Activated naive CD8-positive, alpha-beta T cell treated with anti-CD3 and anti-CD28 coated beads, Interleukin-2, amount 10 ng/mL, durations not matched to agents 7 days and 5 days (primary cell): ENCODE measurements around the gene ADAMTS12. TPM values are rescaled to one million over a fixed set of nuclear protein-coding genes. Genes with fewer than 3 reads are reported as not detected.
"Not testable (repeated sequence)": the region's sequence is repeated elsewhere in the genome, so short reads cannot be mapped to it uniquely, and the experiment has no call there.

ENCODE experiments used
- ATAC-seq: fragments of 150-1000 bp; cut with Tn5 transposase; one replicate; pipeline ENCODE4 v1.10.0; 2021; ENCODE audit warnings: low read depth, moderate library complexity
- POLR2A ChIA-PET: fragments of 350-600 bp; sonication (Branson Sonifier 250); formaldehyde crosslinking; loops from one replicate; lab custom pipeline; 2021; ENCODE audit warnings: antibody characterized with exemption; lab: Charles Lee
- DNase-seq: peaks from one replicate; pipeline ENCODE4 v3.0.0; 2021
- H3K27ac Mint-ChIP-seq: one replicate; pipeline ENCODE4 v1.8.0; 2022; ENCODE audit warnings: mild to moderate bottlenecking, mixed read lengths
- H3K27me3 Mint-ChIP-seq: one replicate; pipeline ENCODE4 v1.8.0; 2022; ENCODE audit warnings: mild to moderate bottlenecking, moderate library complexity, mixed read lengths
- H3K36me3 Mint-ChIP-seq: one replicate; pipeline ENCODE4 v1.8.0; 2021; ENCODE audit warnings: mild to moderate bottlenecking, mixed read lengths
- H3K4me1 Mint-ChIP-seq: one replicate; pipeline ENCODE4 v1.8.0; 2021; ENCODE audit warnings: mixed read lengths
- H3K4me3 Mint-ChIP-seq: one replicate; pipeline ENCODE4 v1.8.0; 2022; ENCODE audit warnings: mild to moderate bottlenecking, moderate library complexity, mixed read lengths
- H3K9me3 Mint-ChIP-seq: one replicate; pipeline ENCODE4 v1.8.0; 2021; ENCODE audit warnings: mixed read lengths
- total RNA-seq, 2 experiments: library from RNA; stranded (reverse); gene quantifications; one replicate each; pipeline ENCODE4 v1.2.3, GENCODE V29; 2021

ADAMTS12 gene
- total RNA-seq, 2 experiments from 2014 or later, result not detected

- Mint-ChIP-seq H3K4me1 (no peaks in the 10 kb centered on the region), H3K36me3 (no peaks in the 10 kb centered on the region), H3K27me3 (no peaks in the 10 kb centered on the region), H3K27ac (no peak overlapping the region), H3K9me3 (no peaks in the 10 kb centered on the region), H3K4me3 (no peak overlapping the region)
- DNase-seq (no peak), ATAC-seq (no peak)
- POLR2A ChIA-PET, result no interaction called here
Measured at GRCh38 chr5:33563530-33563929, 328.3 kb downstream of the ADAMTS12 start.

DNA sequence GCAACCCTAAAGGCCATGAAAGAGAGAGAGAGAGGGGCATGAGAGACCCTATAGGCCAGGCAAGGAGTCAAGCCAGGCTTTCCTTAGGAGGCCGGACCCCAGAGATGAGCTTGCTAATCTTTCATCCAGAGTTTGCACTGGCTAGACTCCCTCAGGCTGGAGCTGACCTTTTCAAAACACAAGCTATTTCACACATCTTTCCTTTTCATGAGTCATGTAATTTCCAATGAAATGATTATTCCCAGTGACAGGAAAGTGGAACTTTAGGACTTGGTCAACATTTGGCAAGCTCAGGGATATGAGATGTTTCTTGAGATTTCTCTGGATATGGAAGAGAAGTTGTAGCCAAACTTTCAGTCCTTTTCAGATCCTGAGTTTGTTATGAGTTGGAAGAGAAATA, 333.3 kb downstream of the ADAMTS12 start:
- DNase-seq (no peak), ATAC-seq (no peak)
- no peaks in the 10 kb centered on the region for H3K9me3 Mint-ChIP-seq
- no peaks in the 10 kb centered on the region for H3K27me3 Mint-ChIP-seq
- no peaks in the 10 kb centered on the region for H3K4me1 Mint-ChIP-seq
- POLR2A ChIA-PET, result no interaction called here
- no peaks in the 10 kb centered on the region for H3K36me3 Mint-ChIP-seq
- no peak overlapping the region for H3K4me3 Mint-ChIP-seq
- H3K27ac Mint-ChIP-seq, result no peak overlapping the region

DNA sequence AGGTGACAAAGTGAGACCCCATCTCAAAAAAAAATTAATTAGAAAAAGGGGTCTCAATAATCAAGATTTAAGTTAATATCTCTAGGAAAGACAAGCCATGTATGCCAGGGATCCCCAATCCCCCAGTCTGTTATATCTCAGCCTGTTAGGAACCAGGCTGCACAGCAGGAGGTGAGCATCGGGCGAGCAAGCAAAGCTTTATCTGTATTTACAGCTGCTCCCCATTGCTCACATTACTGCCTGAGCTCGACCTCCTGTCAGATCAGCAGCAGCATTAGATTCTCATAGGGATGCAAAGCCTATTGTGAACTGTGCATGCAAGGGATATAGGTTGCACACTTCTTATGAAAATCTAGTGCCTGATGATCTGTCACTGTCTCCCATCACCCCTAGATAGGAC, 334.2 kb downstream of the ADAMTS12 start:
- no peaks in the 10 kb centered on the region for H3K36me3 Mint-ChIP-seq
- ATAC-seq (no peak), DNase-seq (no peak)
- H3K9me3 Mint-ChIP-seq, result no peaks in the 10 kb centered on the region
- no peak overlapping the region for H3K4me3 Mint-ChIP-seq
- POLR2A ChIA-PET, result no interaction called here
- no peaks in the 10 kb centered on the region for H3K4me1 Mint-ChIP-seq
- H3K27ac Mint-ChIP-seq, result no peak overlapping the region
- peaks cover 3% of the 10 kb centered on the region for H3K27me3 Mint-ChIP-seq

DNA sequence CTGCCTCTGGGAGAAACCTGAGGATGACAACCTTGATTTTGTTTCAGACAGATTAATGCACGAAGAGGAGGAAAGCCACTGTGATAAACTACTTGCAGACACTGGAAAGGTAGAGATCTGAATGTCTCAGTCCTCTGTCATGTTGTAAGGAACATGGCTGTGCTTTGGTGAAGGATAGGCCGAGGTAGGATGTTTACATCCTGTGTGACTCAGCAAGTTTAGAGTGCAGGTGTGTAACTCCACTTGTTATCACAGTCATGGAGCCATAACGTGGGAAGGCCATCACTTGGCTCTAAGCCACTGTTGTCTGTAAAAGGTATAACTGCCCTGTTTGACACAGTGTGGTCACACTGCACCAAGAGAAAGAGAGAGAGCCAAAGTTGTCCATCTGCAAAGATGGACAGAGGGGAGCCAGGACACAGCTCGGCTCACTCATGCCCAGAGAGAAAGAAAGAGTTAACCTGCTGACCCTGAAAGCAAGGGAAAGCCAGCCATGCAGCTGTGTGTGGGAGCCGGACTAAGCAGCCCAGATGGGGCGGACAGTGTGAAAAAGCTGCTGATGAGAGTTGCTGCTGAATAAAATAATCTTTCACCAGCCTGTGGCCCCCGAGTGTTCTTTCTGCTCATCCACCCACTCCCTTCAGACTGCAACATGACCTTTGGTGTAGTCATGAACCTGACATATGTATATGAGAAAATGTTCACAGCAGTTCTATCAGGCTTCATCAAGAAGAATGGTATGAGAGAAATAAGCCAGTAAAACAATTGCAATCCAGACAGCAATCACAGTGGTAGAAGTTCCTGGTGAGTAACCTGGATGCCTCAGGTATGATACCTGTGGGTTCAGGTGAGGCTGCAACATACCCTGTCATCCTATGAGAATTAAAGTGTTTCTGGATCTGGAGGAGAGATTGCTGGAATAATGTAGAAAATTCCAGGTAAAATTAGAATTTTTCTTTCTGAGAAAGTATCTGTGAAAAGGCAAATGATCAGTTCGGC, 335.2 kb downstream of the ADAMTS12 start:
- Mint-ChIP-seq H3K27ac (no peak overlapping the region), H3K27me3 (peaks cover 3% of the 10 kb centered on the region), H3K9me3 (no peaks in the 10 kb centered on the region), H3K4me3 (no peak overlapping the region), H3K36me3 (no peaks in the 10 kb centered on the region), H3K4me1 (no peaks in the 10 kb centered on the region)
- no peak for DNase-seq
- no peak for ATAC-seq
- POLR2A ChIA-PET, result no interaction called here

DNA sequence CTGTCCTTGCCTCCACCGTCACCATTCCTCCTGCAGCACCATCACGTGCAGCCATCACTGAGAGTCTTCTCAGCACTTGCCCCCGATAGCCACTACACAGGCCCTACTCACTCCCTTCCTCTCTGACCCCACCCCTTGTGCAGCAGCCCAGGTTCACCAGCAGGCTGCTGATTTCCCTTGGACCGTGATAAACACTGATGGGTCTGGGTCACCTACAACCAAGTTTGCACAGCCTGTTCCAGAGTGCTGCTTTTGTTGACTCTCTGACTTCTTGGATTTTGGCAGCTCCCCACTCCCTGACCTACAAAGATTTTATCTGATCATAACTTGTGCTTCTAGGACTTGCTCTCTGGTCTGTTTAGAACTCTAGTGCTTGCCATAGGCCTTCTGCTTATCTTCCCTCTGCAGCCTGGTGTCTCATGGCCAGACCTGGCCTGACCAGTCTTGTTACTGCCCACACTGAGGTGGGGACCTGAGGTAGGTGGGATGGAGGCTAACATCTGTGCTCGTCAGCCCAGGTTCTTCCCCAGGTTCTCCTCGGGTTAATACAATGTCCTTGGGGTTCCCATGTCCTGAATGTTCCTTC, 341.7 kb downstream of the ADAMTS12 start:
- Mint-ChIP-seq H3K27ac (no peak overlapping the region), H3K36me3 (no peaks in the 10 kb centered on the region)
- ATAC-seq, result no peak

DNA sequence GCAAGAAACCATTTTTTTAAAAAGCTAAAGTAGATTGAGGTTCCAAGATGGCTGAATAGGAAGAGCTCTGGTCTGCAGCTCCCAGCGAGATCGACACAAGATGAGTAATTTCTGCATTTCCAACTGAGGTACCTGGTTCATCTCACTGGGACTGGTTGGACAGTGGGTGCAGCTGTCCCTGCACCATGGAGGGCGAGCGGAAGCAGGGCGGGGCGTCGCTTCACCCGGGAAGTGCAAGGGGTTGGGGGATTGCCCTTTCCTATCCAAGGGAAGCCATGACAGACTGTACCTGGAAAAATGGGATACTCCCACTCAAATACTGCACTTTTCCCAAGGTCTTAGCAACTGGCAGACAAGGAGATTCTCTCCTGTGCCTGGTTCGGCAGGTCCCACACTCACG, 352.0 kb downstream of the ADAMTS12 start:
- POLR2A ChIA-PET, H3K27me3 Mint-ChIP-seq, H3K4me3 Mint-ChIP-seq: not testable (repeated sequence)

More for the DNA sequence above, 341.7 kb downstream of the ADAMTS12 start:
- Mint-ChIP-seq H3K27me3 (peaks cover 3% of the 10 kb centered on the region), H3K9me3 (peaks cover 1% of the 10 kb centered on the region), H3K4me1 (no peaks in the 10 kb centered on the region), H3K4me3 (no peak overlapping the region)
- POLR2A ChIA-PET, result no interaction called here
- no peak for DNase-seq

DNA sequence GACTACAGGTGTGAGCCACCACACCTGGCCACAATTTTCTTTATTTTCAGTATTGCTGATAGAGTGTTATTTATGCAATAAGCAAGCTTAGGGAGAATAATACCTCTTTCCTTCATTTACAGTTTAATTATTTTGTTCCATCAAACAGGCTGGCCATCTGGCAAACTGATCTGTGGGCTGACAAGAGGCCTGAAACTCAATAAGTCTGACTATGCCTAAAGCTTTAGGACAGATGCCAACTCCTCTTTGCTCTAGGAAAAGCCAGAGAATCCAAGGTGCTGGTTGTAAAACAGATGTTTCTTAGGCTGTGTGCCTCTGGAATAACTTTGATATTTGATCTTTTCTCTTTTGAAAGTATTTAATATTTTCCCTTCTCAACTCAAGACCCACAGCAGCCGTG, 352.6 kb downstream of the ADAMTS12 start:
- Mint-ChIP-seq H3K4me3 (no peak overlapping the region), H3K36me3 (no peaks in the 10 kb centered on the region), H3K9me3 (peaks cover 1% of the 10 kb centered on the region), H3K27ac (no peak overlapping the region), H3K4me1 (no peaks in the 10 kb centered on the region), H3K27me3 (no peaks in the 10 kb centered on the region)
- DNase-seq (no peak), ATAC-seq (no peak)
- POLR2A ChIA-PET, result no interaction called here

More for the DNA sequence above, 352.0 kb downstream of the ADAMTS12 start:
- H3K36me3 Mint-ChIP-seq, ATAC-seq, H3K4me1 Mint-ChIP-seq, H3K9me3 Mint-ChIP-seq, DNase-seq, H3K27ac Mint-ChIP-seq: not testable (repeated sequence)

GRCh38 chr5:33538201-33538600, 353.6 kb downstream of the ADAMTS12 start:
- no peak for ATAC-seq
- Mint-ChIP-seq H3K27ac (no peak overlapping the region), H3K4me3 (no peak overlapping the region), H3K9me3 (peaks cover 1% of the 10 kb centered on the region), H3K4me1 (no peaks in the 10 kb centered on the region), H3K27me3 (no peaks in the 10 kb centered on the region), H3K36me3 (no peaks in the 10 kb centered on the region)
- no peak for DNase-seq
- POLR2A ChIA-PET, result no interaction called here

- no peaks in the 10 kb centered on the region for H3K27me3 Mint-ChIP-seq
- POLR2A ChIA-PET, result no interaction called here
Measured at GRCh38 chr5:33537240-33537639, 354.6 kb downstream of the ADAMTS12 start.

DNA sequence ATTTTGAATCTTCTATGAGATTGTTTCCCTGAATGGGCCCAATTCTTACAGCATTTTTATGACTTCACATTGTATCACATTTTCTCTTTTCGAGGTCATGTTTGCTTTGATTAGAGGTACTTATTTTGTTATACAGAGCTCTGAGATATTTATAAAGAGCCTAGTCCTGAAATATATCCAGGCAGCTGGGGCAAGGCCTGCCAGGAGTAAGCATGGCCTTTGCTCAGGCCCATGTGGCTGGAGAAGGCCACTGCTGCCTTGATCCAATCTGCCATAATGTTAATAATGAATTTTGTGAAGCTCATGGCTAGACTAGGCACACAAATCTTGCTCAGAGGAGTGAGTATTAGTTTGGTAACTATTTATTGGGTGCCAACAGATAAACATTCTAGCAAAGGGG, 355.0 kb downstream of the ADAMTS12 start:
- POLR2A ChIA-PET, result no interaction called here
- ATAC-seq (no peak), DNase-seq (no peak)
- Mint-ChIP-seq H3K4me3 (no peak overlapping the region), H3K4me1 (no peaks in the 10 kb centered on the region), H3K9me3 (no peaks in the 10 kb centered on the region), H3K27ac (no peak overlapping the region), H3K36me3 (no peaks in the 10 kb centered on the region), H3K27me3 (no peaks in the 10 kb centered on the region)

More at GRCh38 chr5:33537240-33537639, 354.6 kb downstream of the ADAMTS12 start:
- Mint-ChIP-seq H3K4me3 (no peak overlapping the region), H3K4me1 (no peaks in the 10 kb centered on the region), H3K27ac (no peak overlapping the region), H3K36me3 (no peaks in the 10 kb centered on the region), H3K9me3 (no peaks in the 10 kb centered on the region)
- DNase-seq (no peak), ATAC-seq (no peak)

DNA sequence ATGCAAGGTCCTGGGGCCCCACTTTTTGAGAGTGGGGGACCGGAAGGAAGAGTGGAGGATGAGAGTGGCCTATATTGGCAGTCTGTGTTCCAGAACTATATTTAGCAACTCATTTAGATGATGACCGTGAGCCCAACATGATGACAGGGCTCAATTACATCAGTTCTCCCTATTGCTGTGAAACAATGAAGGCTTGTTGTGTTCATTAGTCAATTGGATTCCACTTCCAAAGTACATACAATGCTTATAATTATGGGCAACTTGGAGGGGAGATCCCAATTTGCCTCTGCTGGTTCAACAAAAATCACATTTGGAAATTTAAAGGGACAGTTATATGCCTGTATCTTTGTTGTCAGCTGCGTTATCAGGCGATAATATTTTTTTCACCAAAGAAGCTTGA, 360.0 kb downstream of the ADAMTS12 start:
- no peaks in the 10 kb centered on the region for H3K36me3 Mint-ChIP-seq
- no peaks in the 10 kb centered on the region for H3K4me1 Mint-ChIP-seq
- POLR2A ChIA-PET, result no interaction called here
- H3K9me3 Mint-ChIP-seq, result no peaks in the 10 kb centered on the region
- no peak overlapping the region for H3K27ac Mint-ChIP-seq
- DNase-seq (no peak), ATAC-seq (no peak)
- no peak overlapping the region for H3K4me3 Mint-ChIP-seq
- H3K27me3 Mint-ChIP-seq, result peaks cover 2% of the 10 kb centered on the region

GRCh38 chr5:33531037-33531298, 360.8 kb downstream of the ADAMTS12 start:
- H3K4me3 Mint-ChIP-seq, result no peak overlapping the region
- no peak overlapping the region for H3K27ac Mint-ChIP-seq
- no peaks in the 10 kb centered on the region for H3K9me3 Mint-ChIP-seq
- POLR2A ChIA-PET, result no interaction called here
- H3K4me1 Mint-ChIP-seq, result no peaks in the 10 kb centered on the region
- H3K36me3 Mint-ChIP-seq, result no peaks in the 10 kb centered on the region
- H3K27me3 Mint-ChIP-seq, result peaks cover 2% of the 10 kb centered on the region
- no peak for DNase-seq
- ATAC-seq, result no peak

- Mint-ChIP-seq H3K27me3 (peaks cover 2% of the 10 kb centered on the region), H3K4me1 (no peaks in the 10 kb centered on the region), H3K4me3 (no peak overlapping the region), H3K9me3 (no peaks in the 10 kb centered on the region), H3K27ac (no peak overlapping the region), H3K36me3 (no peaks in the 10 kb centered on the region)
- POLR2A ChIA-PET, result no interaction called here
- no peak for ATAC-seq
- no peak for DNase-seq
Measured at GRCh38 chr5:33530183-33531036, 361.4 kb downstream of the ADAMTS12 start.
